ENCODE measurements around the gene VOPP1.

Gene VOPP1

DNA sequence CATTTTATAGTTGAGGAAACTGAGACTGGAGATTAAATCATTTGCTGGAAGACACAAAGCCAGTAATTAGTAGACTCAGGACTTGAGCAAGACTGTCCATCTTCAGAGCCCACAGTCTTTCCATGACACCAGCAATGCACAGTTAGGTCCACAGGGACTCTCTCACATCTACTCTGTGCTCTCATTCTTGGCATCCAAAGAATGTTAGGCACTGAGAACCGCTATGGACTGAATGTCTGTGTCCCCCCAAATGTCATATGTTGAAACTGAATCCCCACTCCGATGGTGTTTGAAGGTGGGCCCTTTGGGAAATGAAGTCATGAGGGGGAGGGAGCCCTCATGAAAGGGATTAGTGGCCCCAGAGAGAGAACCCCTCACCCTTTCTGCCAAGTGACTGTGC lies 106.6 kb downstream of the VOPP1 start:
- H3K4me3 ChIP-seq (ENCODE audit: low read length) = no peak overlapping the region
- TF ChIP-seq, protein P1, sequence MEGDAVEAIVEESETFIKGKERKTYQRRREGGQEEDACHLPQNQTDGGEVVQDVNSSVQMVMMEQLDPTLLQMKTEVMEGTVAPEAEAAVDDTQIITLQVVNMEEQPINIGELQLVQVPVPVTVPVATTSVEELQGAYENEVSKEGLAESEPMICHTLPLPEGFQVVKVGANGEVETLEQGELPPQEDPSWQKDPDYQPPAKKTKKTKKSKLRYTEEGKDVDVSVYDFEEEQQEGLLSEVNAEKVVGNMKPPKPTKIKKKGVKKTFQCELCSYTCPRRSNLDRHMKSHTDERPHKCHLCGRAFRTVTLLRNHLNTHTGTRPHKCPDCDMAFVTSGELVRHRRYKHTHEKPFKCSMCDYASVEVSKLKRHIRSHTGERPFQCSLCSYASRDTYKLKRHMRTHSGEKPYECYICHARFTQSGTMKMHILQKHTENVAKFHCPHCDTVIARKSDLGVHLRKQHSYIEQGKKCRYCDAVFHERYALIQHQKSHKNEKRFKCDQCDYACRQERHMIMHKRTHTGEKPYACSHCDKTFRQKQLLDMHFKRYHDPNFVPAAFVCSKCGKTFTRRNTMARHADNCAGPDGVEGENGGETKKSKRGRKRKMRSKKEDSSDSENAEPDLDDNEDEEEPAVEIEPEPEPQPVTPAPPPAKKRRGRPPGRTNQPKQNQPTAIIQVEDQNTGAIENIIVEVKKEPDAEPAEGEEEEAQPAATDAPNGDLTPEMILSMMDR (IDR thresholded peaks at IDR 0.05; ENCODE audit: low read depth, low read length, poor library complexity, severe bottlenecking) = no peak
- TF ChIP-seq EZH2phosphoT487 (IDR thresholded peaks at IDR 0.05; ENCODE audit: borderline replicate concordance, low read length) = no peak
- no peaks in the 10 kb centered on the region for H4K20me1 ChIP-seq (ENCODE audit: control insufficient read depth, insufficient read depth, low read depth, low read length)
- H3K9me2 ChIP-seq (replicated peaks; ENCODE audit: control insufficient read depth, low read length) = no peaks in the 10 kb centered on the region
- no peaks in the 10 kb centered on the region for H3K4me1 ChIP-seq (ENCODE audit: control insufficient read depth, low read length)
- peaks cover 36% of the 10 kb centered on the region for H3K36me3 ChIP-seq (ENCODE audit: control insufficient read depth, low read length)
- no peaks in the 10 kb centered on the region for H3F3A ChIP-seq (ENCODE audit: control insufficient read depth, insufficient read depth)
- H3K9me3 ChIP-seq (ENCODE audit: control insufficient read depth, insufficient read depth, low read length) = no peaks in the 10 kb centered on the region
- no peaks in the 10 kb centered on the region for H3K79me2 ChIP-seq (ENCODE audit: control insufficient read depth, low read length)
- no peaks in the 10 kb centered on the region for H3K27me3 ChIP-seq (ENCODE audit: control insufficient read depth, low read length)
- no peak overlapping the region for H3K4me2 ChIP-seq (ENCODE audit: low read length)
- H3K27ac ChIP-seq (ENCODE audit: low read depth, low read length) = no peak overlapping the region

- no peaks in the 10 kb centered on the region for H3K27me3 ChIP-seq (ENCODE audit: control insufficient read depth, low read length)
- no peaks in the 10 kb centered on the region for H4K20me1 ChIP-seq (ENCODE audit: control insufficient read depth, insufficient read depth, low read depth, low read length)
- no peaks in the 10 kb centered on the region for H3K4me1 ChIP-seq (ENCODE audit: control insufficient read depth, low read length)
- no peaks in the 10 kb centered on the region for H3K79me2 ChIP-seq (ENCODE audit: control insufficient read depth, low read length)
- H3K4me2 ChIP-seq (ENCODE audit: low read length) = no peak overlapping the region
- H3K36me3 ChIP-seq (ENCODE audit: control insufficient read depth, low read length) = peaks cover 36% of the 10 kb centered on the region
- H3K9me2 ChIP-seq (replicated peaks; ENCODE audit: control insufficient read depth, low read length) = no peaks in the 10 kb centered on the region
- H3F3A ChIP-seq (ENCODE audit: control insufficient read depth, insufficient read depth) = no peaks in the 10 kb centered on the region
- TF ChIP-seq, protein P1 (IDR thresholded peaks at IDR 0.05; ENCODE audit: low read depth, low read length, poor library complexity, severe bottlenecking) = no peak
- TF ChIP-seq EZH2phosphoT487 (IDR thresholded peaks at IDR 0.05; ENCODE audit: borderline replicate concordance, low read length) = no peak
- no peak overlapping the region for H3K4me3 ChIP-seq (ENCODE audit: low read length)
- no peaks in the 10 kb centered on the region for H3K9me3 ChIP-seq (ENCODE audit: control insufficient read depth, insufficient read depth, low read length)
- H3K27ac ChIP-seq (ENCODE audit: low read depth, low read length) = no peak overlapping the region
These were observed 107.9 kb downstream of the VOPP1 start for GRCh38 chr7:55464422-55464821.

- Histone ChIP-seq H3K4me1 (ENCODE audit: control insufficient read depth, low read length) (no peaks in the 10 kb centered on the region), H3K9me3 (ENCODE audit: control insufficient read depth, insufficient read depth, low read length) (no peaks in the 10 kb centered on the region), H3K9me2 (replicated peaks; ENCODE audit: control insufficient read depth, low read length) (no peaks in the 10 kb centered on the region), H3K36me3 (ENCODE audit: control insufficient read depth, low read length) (peaks cover 36% of the 10 kb centered on the region), H3F3A (ENCODE audit: control insufficient read depth, insufficient read depth) (no peaks in the 10 kb centered on the region), H3K4me3 (ENCODE audit: low read length) (no peak overlapping the region), H3K27ac (ENCODE audit: low read depth, low read length) (no peak overlapping the region), H4K20me1 (ENCODE audit: control insufficient read depth, insufficient read depth, low read depth, low read length) (no peaks in the 10 kb centered on the region), H3K4me2 (ENCODE audit: low read length) (no peak overlapping the region), H3K79me2 (ENCODE audit: control insufficient read depth, low read length) (no peaks in the 10 kb centered on the region), H3K27me3 (ENCODE audit: control insufficient read depth, low read length) (no peaks in the 10 kb centered on the region)
- no peak for TF ChIP-seq EZH2phosphoT487 (IDR thresholded peaks at IDR 0.05; ENCODE audit: borderline replicate concordance, low read length)
- TF ChIP-seq, protein P1 (IDR thresholded peaks at IDR 0.05; ENCODE audit: low read depth, low read length, poor library complexity, severe bottlenecking) = no peak
These were observed 108.5 kb downstream of the VOPP1 start for GRCh38 chr7:55463686-55464262.

Data from DOHH2 (cell line).